ENCODE measurements around the gene ZNF44.
"Not testable (repeated sequence)": the region's sequence is repeated elsewhere in the genome, so short reads cannot be mapped to it uniquely, and the experiment has no call there.

ZNF44 gene

DNA sequence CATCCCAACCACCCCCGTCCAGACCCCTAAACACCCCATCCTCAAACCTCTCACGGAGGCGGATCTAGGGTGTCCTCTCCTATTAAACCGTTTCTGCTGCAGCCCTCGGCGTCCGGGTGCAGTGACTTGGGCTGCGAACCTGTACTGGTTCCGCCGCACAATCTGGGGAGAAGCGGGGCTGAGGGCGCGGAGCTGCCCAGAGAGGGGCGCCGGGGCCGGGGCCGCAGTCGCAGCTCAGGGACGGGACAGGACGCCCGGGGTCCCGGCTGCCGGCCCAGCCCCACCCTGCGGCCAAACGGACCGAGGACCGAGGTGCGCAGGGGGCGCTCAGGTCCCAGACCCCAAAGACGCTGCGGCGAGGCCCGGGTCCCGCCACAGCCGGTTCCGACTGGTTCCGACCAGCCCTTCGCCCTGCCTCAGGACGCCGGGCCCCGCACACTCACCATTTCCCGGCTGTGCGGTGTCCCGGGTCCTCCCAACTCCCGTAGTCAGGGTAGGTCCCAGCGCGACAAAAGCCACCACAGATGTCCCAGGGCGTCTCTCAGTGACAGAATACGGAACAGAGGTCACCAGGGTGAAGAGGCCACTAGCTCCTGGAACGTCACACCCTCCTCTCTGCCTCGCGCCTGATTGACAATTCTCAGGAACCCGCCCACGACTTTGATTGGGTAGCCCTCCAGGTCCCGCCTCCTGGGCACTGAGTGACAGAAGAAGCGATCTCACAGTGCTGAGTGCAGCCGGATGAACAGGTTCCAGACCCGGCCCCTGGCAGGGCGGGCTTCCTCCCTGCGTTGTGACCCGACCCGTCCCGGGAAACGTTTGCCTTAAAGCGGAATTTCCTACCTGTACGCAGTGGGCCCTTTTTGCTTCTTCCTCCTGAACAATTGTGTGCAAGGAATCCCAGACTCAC, at the start of gene ZNF44:
ZNF44 (minus strand) TSS at position 635 of the 910 bp plus-strand sequence; CDS start at position 446, 189 bp downstream.
- DNase-seq: peak; percentile 98

DNA sequence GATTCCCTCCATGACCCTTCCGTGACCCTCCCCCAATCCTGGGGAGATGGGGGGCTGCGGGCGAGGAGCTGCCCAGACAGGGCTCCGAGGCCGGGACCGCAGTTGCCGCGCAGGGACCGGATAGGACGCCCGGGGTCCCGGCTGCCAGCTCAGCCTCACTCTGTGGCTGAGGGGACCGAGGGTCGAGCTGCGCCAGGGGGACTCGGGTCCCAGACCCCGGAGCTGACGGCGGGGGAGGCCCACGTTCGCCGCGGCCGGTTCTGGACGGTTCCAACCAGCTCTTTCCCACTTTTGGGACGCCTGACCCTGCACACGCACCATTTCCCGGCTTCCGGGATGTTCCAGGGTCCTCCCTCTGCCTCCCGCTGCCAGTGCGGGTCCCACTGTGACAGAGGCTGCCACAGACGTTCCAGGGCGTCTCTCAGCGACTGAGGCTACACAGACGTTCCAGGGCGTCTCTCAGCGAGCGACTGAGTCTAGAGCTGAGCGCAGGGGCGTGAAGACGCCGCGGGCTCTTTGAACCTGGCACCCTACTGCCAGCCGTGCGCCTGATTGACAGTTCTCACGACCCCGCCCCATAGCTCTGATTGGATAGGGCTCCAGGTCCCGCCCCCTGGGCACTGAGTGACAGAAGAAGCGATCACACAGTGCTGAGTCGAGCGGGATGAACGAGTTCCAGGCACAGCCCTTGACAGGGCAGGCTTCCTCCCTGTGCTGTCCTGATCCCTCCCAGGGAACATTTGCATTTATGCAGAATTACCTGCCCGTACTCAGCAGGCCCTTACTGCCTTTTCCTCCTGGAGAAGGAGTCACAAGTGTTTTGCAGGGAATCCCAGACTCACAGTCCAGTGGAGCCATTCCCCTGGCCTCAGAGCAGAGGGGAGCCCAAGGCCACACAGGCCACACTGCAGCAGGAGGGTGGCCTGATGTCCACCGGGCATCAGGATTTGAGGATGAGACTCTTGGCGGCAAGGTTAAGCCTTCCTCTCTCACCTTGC, 38.8 kb upstream of the ZNF44 start, which contains the start of gene ZNF563:
ZNF563 (minus strand) TSS at position 472 of the 998 bp plus-strand sequence; CDS start at position 321, 151 bp downstream.
- DNase-seq: peak; percentile 89

- DNase-seq: no peak
These were observed 36.7 kb upstream of the ZNF44 start for GRCh38 chr19:12331211-12331941.

DNA sequence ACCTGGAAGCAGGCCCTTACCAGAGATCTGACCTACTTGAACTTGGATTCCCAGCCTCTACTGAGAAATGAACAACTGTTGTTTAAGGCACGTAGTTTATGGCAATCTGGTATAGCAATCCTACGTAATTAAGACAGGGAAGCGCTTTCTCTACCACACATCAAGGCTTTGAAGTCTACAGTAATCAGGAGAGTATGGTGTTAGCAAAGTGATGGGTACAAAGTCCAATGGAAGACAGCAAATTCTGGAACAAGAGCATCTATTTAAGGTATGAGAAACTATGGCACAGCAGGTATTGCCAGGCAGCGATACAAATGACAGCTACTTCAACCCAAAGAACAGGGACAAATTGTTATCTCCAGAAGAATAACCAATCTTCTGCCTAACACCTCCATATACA, 35.7 kb upstream of the ZNF44 start:
- DNase-seq: no peak

DNA sequence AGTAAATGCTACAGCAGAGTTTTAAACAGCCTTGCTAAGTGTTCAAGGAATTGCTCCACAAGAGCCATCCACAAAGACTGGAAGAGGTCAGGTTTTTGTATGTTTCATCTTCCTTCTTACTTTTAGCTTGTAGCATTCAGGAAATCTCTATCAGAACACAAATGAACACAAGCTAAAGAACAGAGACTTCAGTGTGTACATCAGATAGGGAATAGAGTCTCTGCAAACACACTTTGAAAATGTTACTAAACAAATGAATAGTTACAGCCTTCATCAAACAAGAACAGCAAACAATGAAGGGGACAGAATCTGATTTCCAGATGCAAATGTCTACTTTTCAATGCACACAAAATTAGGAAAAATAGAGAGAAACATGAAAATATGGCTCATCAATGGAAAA, 31.0 kb upstream of the ZNF44 start:
- DNase-seq: no peak

- no peak for DNase-seq
These were observed 24.2 kb upstream of the ZNF44 start for GRCh38 chr19:12318782-12319413.

DNA sequence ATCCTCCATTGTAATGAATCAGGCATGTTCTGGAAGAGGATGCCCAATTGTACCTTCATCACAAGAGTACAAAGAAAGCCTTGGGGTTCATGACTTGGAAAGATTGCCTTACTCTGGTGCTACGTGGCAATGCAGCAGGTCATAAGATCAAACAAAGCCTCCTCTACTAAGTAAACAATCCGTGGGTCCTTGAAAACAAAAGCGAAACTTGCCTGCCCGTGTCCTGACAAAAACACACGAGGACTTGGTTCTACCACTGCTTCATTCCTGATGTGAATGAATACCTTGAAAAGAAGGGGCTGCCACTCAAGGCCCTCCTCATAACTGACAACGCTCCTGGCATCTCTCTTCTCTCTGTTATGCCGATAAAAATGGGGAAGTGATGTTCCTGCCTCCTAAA, 19.9 kb upstream of the ZNF44 start:
- DNase-seq: no peak

- not testable (repeated sequence) for DNase-seq
These were observed 14.2 kb upstream of the ZNF44 start for GRCh38 chr19:12308891-12309290.

DNA sequence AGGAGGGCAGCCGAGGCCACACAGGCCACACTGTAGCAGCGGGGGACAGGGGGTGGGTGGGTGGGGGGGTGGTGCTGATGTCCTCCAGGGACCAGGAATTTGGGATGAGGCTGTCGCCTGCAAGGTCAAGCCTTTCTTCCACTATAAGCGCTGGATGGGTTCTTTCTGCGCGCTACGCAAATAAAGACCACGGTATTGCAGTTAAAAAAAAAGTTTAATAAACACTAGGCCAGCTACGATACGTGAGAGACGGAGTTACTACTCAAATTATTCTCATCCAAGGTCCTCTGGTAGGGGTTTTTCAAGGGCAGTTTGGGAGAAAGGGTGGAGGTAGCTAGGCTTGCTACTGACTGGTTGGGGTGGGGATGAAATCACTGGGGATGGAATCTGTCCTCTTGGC, 508 bp upstream of the ZNF44 start:
- no peak for DNase-seq

DNA sequence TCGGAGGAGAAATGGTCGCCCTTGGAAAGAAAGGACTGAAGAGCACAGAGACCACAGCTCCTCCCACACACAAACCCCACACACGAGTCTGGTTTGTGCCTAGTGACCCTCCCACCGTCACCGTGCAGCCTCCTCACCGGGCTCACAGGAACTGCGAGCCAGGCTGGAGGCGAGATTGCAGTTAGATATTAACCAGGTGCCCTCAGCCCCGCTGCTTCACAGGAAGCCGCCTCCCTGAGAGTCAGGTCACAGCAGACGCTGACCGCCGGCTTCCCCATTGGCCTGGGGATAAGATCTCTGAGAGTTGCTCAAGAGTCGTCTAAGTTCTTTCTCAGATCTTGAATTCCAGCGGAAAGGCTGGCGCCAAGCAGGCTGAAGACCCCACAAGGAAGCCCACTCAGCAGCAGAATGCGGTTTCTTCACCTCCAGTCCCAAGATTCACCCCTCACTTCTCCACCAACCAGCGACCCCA, 870 bp downstream of the ZNF44 start:
- DNase-seq: peak; percentile 71

DNA sequence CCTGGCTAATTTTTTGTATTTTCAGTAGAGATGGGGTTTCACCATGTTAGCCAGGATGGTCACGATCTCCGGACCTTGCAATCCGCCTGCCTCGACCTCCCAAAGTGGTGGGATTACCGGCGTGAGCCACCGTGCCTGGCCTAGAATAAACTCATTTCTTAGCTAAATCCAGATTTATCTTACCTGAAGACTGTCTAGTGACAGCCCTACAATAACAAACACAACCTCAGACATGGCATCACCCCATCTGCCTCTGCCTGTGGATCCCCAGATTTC, 5.0 kb downstream of the ZNF44 start:
- no peak for DNase-seq

DNA sequence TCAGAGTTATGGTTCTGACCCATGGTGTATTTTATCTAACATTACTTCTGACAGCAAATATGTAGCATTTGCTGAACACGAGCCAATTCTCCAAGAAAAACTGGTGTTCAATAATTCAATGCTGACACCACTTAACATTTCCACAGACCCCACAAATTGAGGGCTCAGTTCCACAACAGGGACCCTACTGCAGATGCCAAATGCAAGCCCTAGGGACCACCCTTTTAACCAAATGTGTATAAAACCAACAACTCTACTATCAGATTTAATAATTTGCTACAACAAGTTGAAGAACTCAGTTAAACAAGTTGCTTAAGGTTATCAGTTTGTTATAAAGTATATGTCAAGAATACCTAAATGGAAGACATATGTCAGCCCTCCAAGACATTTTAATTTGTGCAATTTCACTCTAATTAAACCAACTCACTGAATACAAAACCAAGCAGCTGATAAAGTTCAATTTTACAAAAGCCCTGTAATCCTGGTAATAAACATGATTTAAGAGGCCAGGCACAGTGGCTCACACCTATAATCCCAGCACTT, 6.7 kb downstream of the ZNF44 start:
- no peak for DNase-seq

- no peak for DNase-seq
These were observed 10.1 kb downstream of the ZNF44 start for GRCh38 chr19:12284631-12285030.

DNA sequence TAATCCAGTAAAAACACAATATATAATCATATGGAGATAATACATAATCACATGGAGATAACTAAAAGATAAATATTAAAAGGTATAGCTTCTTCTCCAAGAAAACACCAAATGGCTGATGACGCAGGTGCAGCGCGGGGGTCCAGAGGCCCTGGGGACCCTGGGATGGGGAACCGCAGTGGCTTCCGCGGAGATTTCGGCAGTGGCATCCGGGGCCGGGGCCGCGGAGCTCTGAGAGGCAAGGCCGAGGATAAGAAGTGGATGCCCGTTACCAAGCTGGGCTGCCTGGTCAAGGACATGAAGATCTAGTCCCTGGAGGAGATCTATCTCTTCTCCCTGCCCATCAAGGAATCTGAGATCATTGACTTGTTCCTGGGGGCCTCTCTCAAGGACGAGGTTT, 10.5 kb downstream of the ZNF44 start:
- no peak for DNase-seq

- DNase-seq: no peak
These were observed 16.0 kb downstream of the ZNF44 start for GRCh38 chr19:12278713-12279112.

- DNase-seq: no peak
These were observed 21.4 kb downstream of the ZNF44 start for GRCh38 chr19:12272980-12273901.

GRCh38 chr19:12272386-12272785, 22.3 kb downstream of the ZNF44 start:
- no peak for DNase-seq

GRCh38 chr19:12270854-12271253, 23.8 kb downstream of the ZNF44 start:
- DNase-seq: no peak

GRCh38 chr19:12265921-12266704, 28.6 kb downstream of the ZNF44 start:
- DNase-seq: no peak

GRCh38 chr19:12261554-12261953, 33.1 kb downstream of the ZNF44 start:
- no peak for DNase-seq
